CD8-positive, alpha-beta memory T cell (primary cell): ENCODE results near the gene ULK3. TPM values are rescaled to one million over a fixed set of nuclear protein-coding genes. Genes with fewer than 3 reads are reported as not detected.
A peak's percentile ranks its signal among the peaks of the same experiment; 100 is the strongest.

Experiments
- CTCF ChIA-PET: fragments of 350-600 bp; sonication (Branson Sonifier 250); formaldehyde crosslinking; loops from one replicate; lab custom pipeline; 2021; ENCODE audit warnings: antibody characterized with exemption; lab: Charles Lee
- POLR2A ChIA-PET: fragments of 350-600 bp; sonication (Branson Sonifier 250); formaldehyde crosslinking; loops from one replicate; lab custom pipeline; 2021; ENCODE audit warnings: antibody characterized with exemption; lab: Charles Lee
- DNase-seq, 5 donors: peaks; one replicate each; pipeline versions ENCODE4 v3.0.0 to v3.0.0-alpha.2; 2020 to 2022; ENCODE audit warnings: mixed read lengths in 1 of 5
- H3K27ac ChIP-seq: one replicate; pipeline ENCODE4 v1.7.0; 2013; ENCODE audit warnings: low read depth, mild to moderate bottlenecking, low read length, moderate library complexity
- H3K27me3 ChIP-seq: 2 replicates; pipeline ENCODE4 v1.7.0; 2013; ENCODE audit warnings: low read length, mild to moderate bottlenecking; ENCODE audit not compliant: insufficient read depth, poor library complexity, severe bottlenecking
- H3K36me3 ChIP-seq: 2 replicates; pipeline ENCODE4 v1.7.0; 2013; ENCODE audit warnings: mild to moderate bottlenecking, low read length, moderate library complexity; ENCODE audit not compliant: insufficient read depth
- H3K4me1 ChIP-seq: 2 replicates; pipeline ENCODE4 v1.7.0; 2013; ENCODE audit warnings: mild to moderate bottlenecking, low read length, moderate library complexity; ENCODE audit not compliant: insufficient read depth
- H3K4me3 ChIP-seq: 2 replicates; pipeline ENCODE4 v1.7.0; 2013; ENCODE audit warnings: mild to moderate bottlenecking, low read length
- H3K9me3 ChIP-seq: 2 replicates; pipeline ENCODE4 v1.7.0; 2013; ENCODE audit warnings: mild to moderate bottlenecking, low read length
- H3K27ac Mint-ChIP-seq, 8 donors: one replicate each; pipeline ENCODE4 v1.8.0; 2020 to 2021; ENCODE audit warnings: mixed read lengths in 8 of 8, mild to moderate bottlenecking in 6 of 8, inconsistent platforms in 3 of 8, moderate library complexity in 3 of 8
- H3K27me3 Mint-ChIP-seq, 2 donors: one replicate each; pipeline ENCODE4 v1.8.0; 2020 to 2021; ENCODE audit warnings: mixed read lengths in 2 of 2, mild to moderate bottlenecking in 1 of 2, moderate library complexity in 1 of 2
- H3K36me3 Mint-ChIP-seq, 3 donors: one replicate each; pipeline ENCODE4 v1.8.0; 2020 to 2021; ENCODE audit warnings: mixed read lengths in 3 of 3, inconsistent platforms in 1 of 3, mild to moderate bottlenecking in 1 of 3
- H3K4me1 Mint-ChIP-seq, 3 donors: one replicate each; pipeline ENCODE4 v1.8.0; 2020 to 2021; ENCODE audit warnings: mixed read lengths in 3 of 3, inconsistent platforms in 1 of 3, mild to moderate bottlenecking in 1 of 3
- H3K4me3 Mint-ChIP-seq, 7 donors: one replicate each; pipeline ENCODE4 v1.8.0; 2020 to 2021; ENCODE audit warnings: mixed read lengths in 7 of 7, mild to moderate bottlenecking in 6 of 7, moderate library complexity in 4 of 7, inconsistent platforms in 2 of 7
- H3K9me3 Mint-ChIP-seq, 5 donors: one replicate each; pipeline ENCODE4 v1.8.0; 2020 to 2022; ENCODE audit warnings: mixed read lengths in 5 of 5, mild to moderate bottlenecking in 3 of 5, moderate library complexity in 2 of 5, inconsistent platforms in 1 of 5
- polyA plus RNA-seq: library from polyadenylated mRNA; unstranded; fragments of 300-500 nt; fragmentation: Illumina TruSeq; gene quantifications from one replicate; pipeline ENCODE4 v1.2.3, GENCODE V29; 2021
- total RNA-seq, 2 experiments: library from RNA; stranded (reverse); gene quantifications; one replicate each; pipeline ENCODE4 v1.2.3, GENCODE V29; 2021

ULK3 gene
- total RNA-seq (10 to 100 TPM; 53.9 to 60.1 TPM), polyA plus RNA-seq (43.1 TPM)

GRCh38 chr15:74842581-74843444, at the start of gene ULK3:
TSS of gene ULK3 (minus strand) at chr15:74843156. CDS start at chr15:74843105, 51 bp downstream.
- CTCF ChIA-PET = interaction anchor here (0.7 to 3.8 kb wide), 15 partner anchors 16 to 221 kb away, joined by 3 to 44 read pairs (median 4); partner anchors contain the start of genes COX5A and MPI

GRCh38 chr15:74892313-74892712, 49.4 kb upstream of the ULK3 start:
- CTCF ChIA-PET = interaction anchor here (0.6 to 2.6 kb wide), 5 partner anchors 9 to 92 kb away, joined by 3 to 16 read pairs (median 3); no protein-coding TSS in a partner anchor
- peaks cover 36 to 59% (median 46%) of the 10 kb centered on the region in 3 donors for H3K4me1 Mint-ChIP-seq
- H3K9me3 Mint-ChIP-seq = no peaks in the 10 kb centered on the region
- POLR2A ChIA-PET = interaction anchor here (1.2 kb wide), 1 partner anchor 46 kb away, joined by 4 read pairs; the partner anchor contains the start of gene COX5A
- DNase-seq = peak in 1 of 5 donors; percentile 13
- H3K36me3 ChIP-seq = peaks cover 6% of the 10 kb centered on the region
- no peaks in the 10 kb centered on the region for H3K27me3 ChIP-seq
- peaks cover 0 to 40% (median 7%) of the 10 kb centered on the region in 3 donors for H3K36me3 Mint-ChIP-seq
- H3K4me3 Mint-ChIP-seq = peak overlapping the region in 4 of 7 donors; percentile 15 to 94 (median 54)
- H3K27ac ChIP-seq = no peak overlapping the region
- no peaks in the 10 kb centered on the region for H3K9me3 ChIP-seq
- H3K4me1 ChIP-seq = peaks cover 46% of the 10 kb centered on the region
- H3K27me3 Mint-ChIP-seq = no peaks in the 10 kb centered on the region
- H3K4me3 ChIP-seq = no peak overlapping the region
- H3K27ac Mint-ChIP-seq = peak overlapping the region; percentile 66 to 100 (median 96)

More at GRCh38 chr15:74842581-74843444, at the start of gene ULK3:
- Mint-ChIP-seq H3K4me3 (peak within 1 kb of the TSS; percentile 83 to 96 (median 88)), H3K36me3 (peaks cover 0 to 41% (median 4%) of the 10 kb centered on the region in 3 donors), H3K9me3 (no peaks in the 10 kb centered on the region), H3K4me1 (peaks cover 47 to 59% (median 50%) of the 10 kb centered on the region in 3 donors), H3K27ac (peak within 1 kb of the TSS; percentile 87 to 98 (median 93)), H3K27me3 (no peaks in the 10 kb centered on the region)
- H3K4me1 ChIP-seq = peaks cover 48% of the 10 kb centered on the region
- no peaks in the 10 kb centered on the region for H3K9me3 ChIP-seq
- peak within 1 kb of the TSS; percentile 72 for H3K27ac ChIP-seq
- peaks cover 8% of the 10 kb centered on the region for H3K36me3 ChIP-seq
- peak; percentile 91 to 93 (median 91) for DNase-seq
- H3K27me3 ChIP-seq = no peaks in the 10 kb centered on the region
- H3K4me3 ChIP-seq = peak within 1 kb of the TSS; percentile 88
- POLR2A ChIA-PET = interaction anchor here (0.9 to 1.3 kb wide), 4 partner anchors 27 to 63 kb away, joined by 3 to 5 read pairs (median 4); partner anchors contain the start of gene CSK

- CTCF ChIA-PET = interaction anchor here (1.3 to 2.6 kb wide), 3 partner anchors 9 to 91 kb away, joined by 3 to 16 read pairs (median 7); no protein-coding TSS in a partner anchor
- Mint-ChIP-seq H3K27me3 (no peaks in the 10 kb centered on the region), H3K4me3 (peak overlapping the region; percentile 29 to 97 (median 93)), H3K36me3 (peaks cover 0 to 34% (median 7%) of the 10 kb centered on the region in 3 donors), H3K4me1 (peaks cover 36 to 59% (median 46%) of the 10 kb centered on the region in 3 donors), H3K27ac (peak overlapping the region in 7 of 8 donors; percentile 50 to 100 (median 90)), H3K9me3 (no peaks in the 10 kb centered on the region)
- Histone ChIP-seq H3K4me1 (peaks cover 46% of the 10 kb centered on the region), H3K27me3 (no peaks in the 10 kb centered on the region), H3K9me3 (no peaks in the 10 kb centered on the region), H3K4me3 (no peak overlapping the region), H3K27ac (no peak overlapping the region), H3K36me3 (peaks cover 6% of the 10 kb centered on the region)
- POLR2A ChIA-PET = interaction anchor here (0.6 kb wide), 1 partner anchor 11 kb away, joined by 6 read pairs; no protein-coding TSS in a partner anchor
- DNase-seq = no peak
Observed at GRCh38 chr15:74891469-74891868, 48.5 kb upstream of the ULK3 start.

GRCh38 chr15:74890665-74890960, 47.7 kb upstream of the ULK3 start:
- H3K27ac Mint-ChIP-seq = peak overlapping the region; percentile 90 to 99 (median 96)
- no peaks in the 10 kb centered on the region for H3K9me3 Mint-ChIP-seq
- peaks cover 46% of the 10 kb centered on the region for H3K4me1 ChIP-seq
- no peak for DNase-seq
- peaks cover 36 to 58% (median 46%) of the 10 kb centered on the region in 3 donors for H3K4me1 Mint-ChIP-seq
- peak overlapping the region; percentile 82 for H3K27ac ChIP-seq
- H3K27me3 ChIP-seq = no peaks in the 10 kb centered on the region
- POLR2A ChIA-PET = interaction anchor here (1.0 to 1.7 kb wide), 2 partner anchors 16 to 20 kb away, joined by 4 to 11 read pairs; partner anchors contain the start of gene FAM219B
- CTCF ChIA-PET = interaction anchor here (1.0 to 2.7 kb wide), 2 partner anchors 11 to 16 kb away, joined by 3 to 12 read pairs; partner anchors contain the start of gene FAM219B
- peaks cover 5% of the 10 kb centered on the region for H3K36me3 ChIP-seq
- peak overlapping the region; percentile 89 for H3K4me3 ChIP-seq
- peaks cover 0 to 33% (median 7%) of the 10 kb centered on the region in 3 donors for H3K36me3 Mint-ChIP-seq
- H3K27me3 Mint-ChIP-seq = no peaks in the 10 kb centered on the region
- no peaks in the 10 kb centered on the region for H3K9me3 ChIP-seq
- peak overlapping the region; percentile 85 to 97 (median 94) for H3K4me3 Mint-ChIP-seq

GRCh38 chr15:74889883-74890664, 47.1 kb upstream of the ULK3 start, which contains the start of gene MPI:
TSS of gene MPI (plus strand) at chr15:74890042. CDS start at chr15:74890074, 32 bp downstream.
- peak; percentile 75 to 89 (median 82) for DNase-seq
- H3K4me3 ChIP-seq = peak within 1 kb of the TSS; percentile 89
- H3K4me3 Mint-ChIP-seq = peak within 1 kb of the TSS; percentile 85 to 97 (median 94)
- H3K4me1 Mint-ChIP-seq = peaks cover 36 to 54% (median 46%) of the 10 kb centered on the region in 3 donors
- POLR2A ChIA-PET = interaction anchor here (0.6 to 1.7 kb wide), 7 partner anchors 15 to 121 kb away, joined by 3 to 11 read pairs (median 3); partner anchors contain the start of genes COX5A and FAM219B
- no peaks in the 10 kb centered on the region for H3K9me3 ChIP-seq
- CTCF ChIA-PET = interaction anchor here (1.0 to 2.7 kb wide), 4 partner anchors 11 to 255 kb away, joined by 3 to 12 read pairs (median 3); partner anchors contain the start of genes FAM219B and ULK3
- peaks cover 0 to 31% (median 7%) of the 10 kb centered on the region in 3 donors for H3K36me3 Mint-ChIP-seq
- H3K36me3 ChIP-seq = peaks cover 3% of the 10 kb centered on the region
- H3K27ac Mint-ChIP-seq = peak within 1 kb of the TSS; percentile 90 to 99 (median 96)
- H3K4me1 ChIP-seq = peaks cover 46% of the 10 kb centered on the region
- H3K27me3 ChIP-seq = no peaks in the 10 kb centered on the region
- H3K27me3 Mint-ChIP-seq = no peaks in the 10 kb centered on the region
- no peaks in the 10 kb centered on the region for H3K9me3 Mint-ChIP-seq
- peak within 1 kb of the TSS; percentile 82 for H3K27ac ChIP-seq

- peak overlapping the region; percentile 82 for H3K27ac ChIP-seq
- CTCF ChIA-PET = interaction anchor here (1.0 to 2.7 kb wide), 3 partner anchors 12 to 255 kb away, joined by 3 to 12 read pairs (median 3); partner anchors contain the start of gene ULK3
- H3K27me3 ChIP-seq = no peaks in the 10 kb centered on the region
- peak overlapping the region; percentile 85 to 97 (median 94) for H3K4me3 Mint-ChIP-seq
- H3K4me1 Mint-ChIP-seq = peaks cover 38 to 59% (median 50%) of the 10 kb centered on the region in 3 donors
- peak overlapping the region; percentile 89 for H3K4me3 ChIP-seq
- no peak for DNase-seq
- no peaks in the 10 kb centered on the region for H3K9me3 ChIP-seq
- peaks cover 44% of the 10 kb centered on the region for H3K4me1 ChIP-seq
- no peaks in the 10 kb centered on the region for H3K27me3 Mint-ChIP-seq
- H3K36me3 Mint-ChIP-seq = peaks cover 0 to 31% (median 7%) of the 10 kb centered on the region in 3 donors
- POLR2A ChIA-PET = interaction anchor here (0.6 to 1.7 kb wide), 5 partner anchors 15 to 49 kb away, joined by 3 to 11 read pairs (median 3); partner anchors contain the start of genes COX5A and FAM219B
- peak overlapping the region; percentile 90 to 99 (median 96) for H3K27ac Mint-ChIP-seq
- peaks cover 3% of the 10 kb centered on the region for H3K36me3 ChIP-seq
- no peaks in the 10 kb centered on the region for H3K9me3 Mint-ChIP-seq
Observed at GRCh38 chr15:74889390-74889882, 46.5 kb upstream of the ULK3 start.
